IMR-90 (cell line): ENCODE data around the gene MCTS1.
"Not testable (repeated sequence)": the region's sequence is repeated elsewhere in the genome, so short reads cannot be mapped to it uniquely, and the experiment has no call there.

Source experiments
- BHLHE40 ChIP-seq: fragments of 150-350 bp; IDR thresholded peaks from 2 replicates; pipeline ENCODE4 v1.6.1; 2016; ENCODE audit warnings: mild to moderate bottlenecking, low read depth, low read length
- CEBPB ChIP-seq: IDR thresholded peaks from 2 replicates; pipeline ENCODE4 v1.6.1; 2012; ENCODE audit warnings: low read depth, low read length, improper control_type of control experiment
- CHD1 ChIP-seq: IDR thresholded peaks from 2 replicates; pipeline ENCODE4 v1.6.1; 2012; ENCODE audit warnings: low read depth, low read length, improper control_type of control experiment
- FOS ChIP-seq: fragments of 150-350 bp; IDR thresholded peaks from 2 replicates; pipeline ENCODE4 v1.6.1; 2016; ENCODE audit warnings: low read depth, low read length
- MAFK ChIP-seq: IDR thresholded peaks from 2 replicates; pipeline ENCODE4 v1.6.1; 2012; ENCODE audit warnings: low read depth, low read length, improper control_type of control experiment
- MAZ ChIP-seq: IDR thresholded peaks from 2 replicates; pipeline ENCODE4 v1.6.1; 2012; ENCODE audit warnings: low read depth, mild to moderate bottlenecking, low read length, improper control_type of control experiment, moderate library complexity, borderline replicate concordance
- MXI1 ChIP-seq: IDR thresholded peaks from 2 replicates; pipeline ENCODE4 v1.6.1; 2012; ENCODE audit warnings: low read depth, mild to moderate bottlenecking, low read length, moderate library complexity, borderline replicate concordance
- POLR2A ChIP-seq: IDR thresholded peaks from 2 replicates; pipeline ENCODE4 v1.6.1; 2012; ENCODE audit warnings: mild to moderate bottlenecking, low read depth, low read length
- RAD21 ChIP-seq: IDR thresholded peaks from 2 replicates; pipeline ENCODE4 v1.6.1; 2012; ENCODE audit warnings: low read length, improper control_type of control experiment
- RCOR1 ChIP-seq: IDR thresholded peaks from 2 replicates; pipeline ENCODE4 v1.6.1; 2012; ENCODE audit warnings: mild to moderate bottlenecking, low read length, improper control_type of control experiment; ENCODE audit not compliant: insufficient replicate concordance
- RFX5 ChIP-seq: IDR thresholded peaks from 2 replicates; pipeline ENCODE4 v1.8.0; 2012; ENCODE audit warnings: low read depth, mild to moderate bottlenecking, low read length, moderate library complexity
- SMC3 ChIP-seq: fragments of 150-350 bp; IDR thresholded peaks from 2 replicates; pipeline ENCODE4 v1.6.1; 2016; ENCODE audit warnings: low read depth, mild to moderate bottlenecking, antibody characterized with exemption, low read length, moderate library complexity
- TF ChIP-seq, protein P1 (sequence below): conservative IDR thresholded peaks from 2 replicates; pipeline ENCODE4 v1.5.1; 2012; ENCODE audit warnings: mild to moderate bottlenecking, low read depth, low read length, improper control_type of control experiment
- TF ChIP-seq, protein P2 (sequence below): fragments of 150-350 bp; IDR thresholded peaks from 2 replicates; pipeline ENCODE4 v1.6.1; 2017; ENCODE audit warnings: mild to moderate bottlenecking, antibody characterized with exemption, low read length, low read depth

DNA sequence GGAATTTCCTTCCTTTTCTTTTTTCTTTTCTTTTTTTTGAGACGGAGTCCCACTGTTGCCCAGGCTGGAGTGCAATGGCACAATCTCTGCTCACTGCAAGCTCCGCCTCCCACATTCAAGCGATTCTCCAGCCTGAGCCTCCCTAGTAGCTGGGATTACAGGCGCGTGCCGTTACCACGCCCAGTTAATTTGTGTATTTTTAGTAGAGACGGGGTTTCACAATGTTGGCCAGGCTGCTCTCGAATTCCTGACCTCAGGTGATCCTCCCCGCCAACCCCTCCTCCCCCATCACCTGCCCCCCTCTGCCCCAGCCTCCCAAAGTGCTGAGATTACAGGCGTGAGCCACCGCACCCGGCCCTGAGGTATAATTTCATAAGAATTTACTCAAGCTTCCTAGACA, 30.1 kb upstream of the MCTS1 start:
- TF ChIP-seq FOS, MAFK, RCOR1, RFX5, RAD21, MAZ, BHLHE40, POLR2A, CEBPB, MXI1, SMC3, CHD1: not testable (repeated sequence)
- TF ChIP-seq, protein P1, sequence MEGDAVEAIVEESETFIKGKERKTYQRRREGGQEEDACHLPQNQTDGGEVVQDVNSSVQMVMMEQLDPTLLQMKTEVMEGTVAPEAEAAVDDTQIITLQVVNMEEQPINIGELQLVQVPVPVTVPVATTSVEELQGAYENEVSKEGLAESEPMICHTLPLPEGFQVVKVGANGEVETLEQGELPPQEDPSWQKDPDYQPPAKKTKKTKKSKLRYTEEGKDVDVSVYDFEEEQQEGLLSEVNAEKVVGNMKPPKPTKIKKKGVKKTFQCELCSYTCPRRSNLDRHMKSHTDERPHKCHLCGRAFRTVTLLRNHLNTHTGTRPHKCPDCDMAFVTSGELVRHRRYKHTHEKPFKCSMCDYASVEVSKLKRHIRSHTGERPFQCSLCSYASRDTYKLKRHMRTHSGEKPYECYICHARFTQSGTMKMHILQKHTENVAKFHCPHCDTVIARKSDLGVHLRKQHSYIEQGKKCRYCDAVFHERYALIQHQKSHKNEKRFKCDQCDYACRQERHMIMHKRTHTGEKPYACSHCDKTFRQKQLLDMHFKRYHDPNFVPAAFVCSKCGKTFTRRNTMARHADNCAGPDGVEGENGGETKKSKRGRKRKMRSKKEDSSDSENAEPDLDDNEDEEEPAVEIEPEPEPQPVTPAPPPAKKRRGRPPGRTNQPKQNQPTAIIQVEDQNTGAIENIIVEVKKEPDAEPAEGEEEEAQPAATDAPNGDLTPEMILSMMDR = not testable (repeated sequence)
- TF ChIP-seq, protein P2, sequence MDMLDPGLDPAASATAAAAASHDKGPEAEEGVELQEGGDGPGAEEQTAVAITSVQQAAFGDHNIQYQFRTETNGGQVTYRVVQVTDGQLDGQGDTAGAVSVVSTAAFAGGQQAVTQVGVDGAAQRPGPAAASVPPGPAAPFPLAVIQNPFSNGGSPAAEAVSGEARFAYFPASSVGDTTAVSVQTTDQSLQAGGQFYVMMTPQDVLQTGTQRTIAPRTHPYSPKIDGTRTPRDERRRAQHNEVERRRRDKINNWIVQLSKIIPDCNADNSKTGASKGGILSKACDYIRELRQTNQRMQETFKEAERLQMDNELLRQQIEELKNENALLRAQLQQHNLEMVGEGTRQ = not testable (repeated sequence)
